Measurements from ENCODE around the gene SETX.

Gene SETX

DNA sequence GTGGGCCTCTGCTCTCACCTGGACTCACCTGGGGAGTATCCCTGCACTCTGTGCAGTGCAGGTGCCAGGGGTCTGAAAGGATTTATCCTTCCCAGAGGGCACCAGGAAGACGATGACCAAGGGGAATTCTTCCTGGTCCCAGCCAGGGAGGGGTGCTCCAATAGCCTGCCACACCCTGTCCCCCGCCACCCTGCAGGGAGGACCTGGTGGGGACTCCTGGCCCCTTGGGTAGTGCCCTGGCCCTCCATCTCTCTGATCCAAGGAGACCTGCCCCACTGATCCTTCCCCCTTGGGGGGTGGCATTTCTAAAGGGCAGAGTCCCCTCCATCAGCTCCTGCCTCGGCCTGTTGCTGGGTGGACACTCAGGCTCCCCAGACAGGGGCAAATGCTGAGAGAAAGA is 122.3 kb downstream of the SETX start:
- Histone ChIP-seq H3K36me3 (peaks cover 37% of the 10 kb centered on the region), H3K9me3 (no peaks in the 10 kb centered on the region), H3K27me3 (no peaks in the 10 kb centered on the region), H3K4me1 (ENCODE audit: control insufficient read depth in 1 of 2, insufficient read depth in 1 of 2, low read depth in 1 of 2, low read length in 1 of 2) (peaks cover 17 to 18% of the 10 kb centered on the region in 2 experiments), H3K4me3 (ENCODE audit: low read depth in 1 of 2, low read length in 1 of 2) (no peak overlapping the region), H3K27ac (no peak overlapping the region)
- TF ChIP-seq, protein P1, sequence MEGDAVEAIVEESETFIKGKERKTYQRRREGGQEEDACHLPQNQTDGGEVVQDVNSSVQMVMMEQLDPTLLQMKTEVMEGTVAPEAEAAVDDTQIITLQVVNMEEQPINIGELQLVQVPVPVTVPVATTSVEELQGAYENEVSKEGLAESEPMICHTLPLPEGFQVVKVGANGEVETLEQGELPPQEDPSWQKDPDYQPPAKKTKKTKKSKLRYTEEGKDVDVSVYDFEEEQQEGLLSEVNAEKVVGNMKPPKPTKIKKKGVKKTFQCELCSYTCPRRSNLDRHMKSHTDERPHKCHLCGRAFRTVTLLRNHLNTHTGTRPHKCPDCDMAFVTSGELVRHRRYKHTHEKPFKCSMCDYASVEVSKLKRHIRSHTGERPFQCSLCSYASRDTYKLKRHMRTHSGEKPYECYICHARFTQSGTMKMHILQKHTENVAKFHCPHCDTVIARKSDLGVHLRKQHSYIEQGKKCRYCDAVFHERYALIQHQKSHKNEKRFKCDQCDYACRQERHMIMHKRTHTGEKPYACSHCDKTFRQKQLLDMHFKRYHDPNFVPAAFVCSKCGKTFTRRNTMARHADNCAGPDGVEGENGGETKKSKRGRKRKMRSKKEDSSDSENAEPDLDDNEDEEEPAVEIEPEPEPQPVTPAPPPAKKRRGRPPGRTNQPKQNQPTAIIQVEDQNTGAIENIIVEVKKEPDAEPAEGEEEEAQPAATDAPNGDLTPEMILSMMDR (IDR thresholded peaks at IDR 0.05) = no peak

DNA sequence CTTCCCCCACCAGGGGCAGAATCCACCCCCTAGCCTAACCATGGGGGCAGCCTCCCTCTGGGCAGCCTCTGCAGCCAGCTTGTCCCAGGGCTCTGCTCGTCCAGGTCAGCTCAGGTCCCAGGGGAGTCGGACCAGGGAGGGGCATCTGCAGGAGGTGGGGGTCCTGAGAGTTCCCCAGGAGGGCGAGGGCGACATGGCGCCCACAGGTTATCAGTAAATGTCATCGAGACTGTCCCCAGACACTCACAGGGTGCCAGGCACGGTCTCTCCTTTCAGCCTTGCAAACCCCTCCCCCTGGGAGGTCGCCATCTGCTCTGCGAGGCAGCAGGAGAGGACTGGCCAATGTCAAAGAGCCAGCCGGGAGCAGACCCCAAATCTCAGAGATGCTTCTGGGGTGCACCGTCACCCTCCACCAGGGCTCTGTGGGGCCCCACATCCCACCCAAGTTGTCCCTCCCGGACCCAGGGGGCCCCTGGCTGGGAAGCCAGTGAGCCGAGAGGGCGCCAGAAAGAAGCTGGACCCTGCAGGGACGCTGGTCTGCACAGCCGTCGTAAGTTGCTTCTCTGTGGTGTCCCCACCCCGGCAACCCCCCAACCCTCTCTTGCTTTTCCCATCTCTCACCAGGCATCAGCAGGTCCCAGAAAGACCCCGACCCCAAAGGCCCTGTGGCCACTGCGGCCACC is 123.6 kb downstream of the SETX start:
- H3K4me1 ChIP-seq (ENCODE audit: control insufficient read depth in 1 of 2, insufficient read depth in 1 of 2, low read depth in 1 of 2, low read length in 1 of 2) = peaks cover 4% of the 10 kb centered on the region in 2 experiments
- H3K9me3 ChIP-seq = no peaks in the 10 kb centered on the region
- TF ChIP-seq, protein P1 (IDR thresholded peaks at IDR 0.05) = no peak
- no peak overlapping the region for H3K27ac ChIP-seq
- no peaks in the 10 kb centered on the region for H3K27me3 ChIP-seq
- H3K36me3 ChIP-seq = peaks cover 49% of the 10 kb centered on the region
- no peak overlapping the region for H3K4me3 ChIP-seq (ENCODE audit: low read depth in 1 of 2, low read length in 1 of 2)

DNA sequence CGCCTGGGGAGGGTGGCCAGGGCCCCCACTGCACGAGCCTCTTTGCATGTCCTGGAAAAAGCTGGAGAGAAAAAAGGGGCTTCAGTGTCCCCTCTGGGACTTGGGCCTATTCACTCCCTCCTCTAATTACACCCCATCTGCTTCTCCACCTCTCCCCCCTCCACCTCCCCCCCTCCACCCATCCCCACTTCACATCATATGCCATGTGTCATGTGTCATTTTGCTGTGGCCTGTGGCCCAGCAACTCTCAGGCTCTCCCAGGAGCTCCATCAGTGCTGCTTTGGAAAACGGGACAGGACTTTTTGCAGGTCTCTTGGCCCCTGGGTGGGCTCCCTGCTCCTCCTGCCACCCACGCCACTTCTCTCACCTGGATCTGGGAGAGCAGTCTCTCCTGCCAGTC is 124.2 kb downstream of the SETX start:
- H3K9me3 ChIP-seq = no peaks in the 10 kb centered on the region
- no peak overlapping the region for H3K4me3 ChIP-seq (ENCODE audit: low read depth in 1 of 2, low read length in 1 of 2)
- H3K36me3 ChIP-seq = peaks cover 49% of the 10 kb centered on the region
- no peak overlapping the region for H3K27ac ChIP-seq
- H3K4me1 ChIP-seq (ENCODE audit: control insufficient read depth in 1 of 2, insufficient read depth in 1 of 2, low read depth in 1 of 2, low read length in 1 of 2) = peaks cover 0 to 2% of the 10 kb centered on the region in 2 experiments
- H3K27me3 ChIP-seq = no peaks in the 10 kb centered on the region
- TF ChIP-seq, protein P1 (IDR thresholded peaks at IDR 0.05) = no peak

DNA sequence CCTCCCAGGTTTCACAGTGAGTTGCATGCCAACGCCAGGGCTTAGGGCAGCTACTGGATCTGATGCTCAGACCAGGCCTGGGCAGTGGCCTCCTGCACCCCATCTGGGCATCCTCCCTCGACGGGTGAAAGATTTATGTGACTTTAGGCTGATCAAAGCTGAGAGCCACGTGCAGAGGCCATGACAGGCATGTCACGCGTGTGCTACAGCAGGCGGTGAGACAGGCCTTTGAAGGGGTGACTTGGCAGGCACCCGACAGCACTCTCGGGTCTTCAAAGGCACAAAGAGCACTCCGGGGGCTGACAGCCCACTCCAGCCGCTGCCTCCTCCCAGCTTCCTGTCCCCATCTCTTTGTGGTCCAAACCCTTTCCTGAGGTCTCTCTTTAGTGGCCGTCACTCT is 126.7 kb downstream of the SETX start:
- Histone ChIP-seq H3K27me3 (no peaks in the 10 kb centered on the region), H3K4me3 (ENCODE audit: low read depth in 1 of 2, low read length in 1 of 2) (no peak overlapping the region)
- TF ChIP-seq, protein P1 (IDR thresholded peaks at IDR 0.05) = no peak

DNA sequence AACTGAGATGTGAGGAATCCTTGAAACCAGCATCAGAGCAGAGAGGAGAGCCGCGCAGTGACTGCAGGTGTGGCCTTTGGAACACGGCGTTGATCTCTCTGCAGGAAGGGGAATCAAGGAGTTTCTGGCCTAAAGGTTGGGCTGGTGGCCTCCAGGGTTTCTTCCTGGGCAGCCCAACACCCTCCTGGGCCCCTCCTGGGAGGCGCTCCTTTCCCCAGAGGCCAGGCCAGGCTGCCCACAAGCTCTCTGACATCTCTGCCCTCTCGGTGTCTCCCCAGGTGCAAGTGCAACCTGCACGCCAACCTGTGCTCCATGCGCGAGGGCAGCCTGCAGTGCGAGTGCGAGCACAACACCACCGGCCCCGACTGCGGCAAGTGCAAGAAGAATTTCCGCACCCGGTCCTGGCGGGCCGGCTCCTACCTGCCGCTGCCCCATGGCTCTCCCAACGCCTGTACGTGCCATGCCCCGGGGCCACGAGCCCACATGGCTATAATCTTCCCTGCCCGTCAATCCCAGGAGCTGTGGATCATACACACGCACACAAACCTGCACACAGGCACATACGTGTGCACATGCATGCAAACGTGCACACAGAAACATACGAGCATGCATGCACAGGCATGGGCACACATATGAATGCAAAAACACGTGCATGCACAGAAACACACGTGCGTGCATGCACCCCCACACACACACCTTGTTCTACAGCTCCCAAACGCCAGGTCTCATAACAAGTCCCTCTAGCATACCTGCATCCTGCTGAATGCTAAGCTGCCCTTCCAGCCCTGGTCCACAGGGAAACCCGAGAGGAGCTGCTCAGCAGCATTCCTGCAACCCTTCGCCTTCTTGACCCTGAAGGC is 128.0 kb downstream of the SETX start:
- no peak overlapping the region for H3K4me3 ChIP-seq (ENCODE audit: low read depth in 1 of 2, low read length in 1 of 2)
- TF ChIP-seq, protein P1 (IDR thresholded peaks at IDR 0.05) = no peak
- H3K36me3 ChIP-seq = peaks cover 49% of the 10 kb centered on the region
- no peak overlapping the region for H3K27ac ChIP-seq
- H3K9me3 ChIP-seq = no peaks in the 10 kb centered on the region
- H3K4me1 ChIP-seq (ENCODE audit: control insufficient read depth in 1 of 2, insufficient read depth in 1 of 2, low read depth in 1 of 2, low read length in 1 of 2) = peaks cover 38% of the 10 kb centered on the region in 2 experiments
- no peaks in the 10 kb centered on the region for H3K27me3 ChIP-seq

More for the DNA sequence above, 126.7 kb downstream of the SETX start:
- peaks cover 49% of the 10 kb centered on the region for H3K36me3 ChIP-seq
- peaks cover 25% of the 10 kb centered on the region in 2 experiments for H3K4me1 ChIP-seq (ENCODE audit: control insufficient read depth in 1 of 2, insufficient read depth in 1 of 2, low read depth in 1 of 2, low read length in 1 of 2)
- no peaks in the 10 kb centered on the region for H3K9me3 ChIP-seq
- H3K27ac ChIP-seq = no peak overlapping the region
